ENCODE results near the gene SMIM35.

SMIM35 gene

GRCh38 chr11:118047749-118048148, 39.0 kb downstream of the SMIM35 start:
- no peak for DNase-seq
- intact Hi-C loops (cut with DNase I), result loop anchor here (5.0 kb wide), 1 partner anchor 620 kb away; no protein-coding TSS in a partner anchor

- intact Hi-C loops (cut with DNase I), result loop anchor here (5.0 kb wide), 1 partner anchor 620 kb away; no protein-coding TSS in a partner anchor
- DNase-seq, result no peak
These were observed 39.6 kb downstream of the SMIM35 start for GRCh38 chr11:118046964-118047700.

GRCh38 chr11:118046051-118046963, 40.5 kb downstream of the SMIM35 start:
- DNase-seq, result no peak
- intact Hi-C loops (cut with DNase I), result loop anchor here (5.0 kb wide), 1 partner anchor 619 kb away; no protein-coding TSS in a partner anchor

GRCh38 chr11:118045191-118045590, 41.6 kb downstream of the SMIM35 start:
- no peak for DNase-seq
- intact Hi-C loops (cut with DNase I), result loop anchor here (5.0 kb wide), 1 partner anchor 618 kb away; no protein-coding TSS in a partner anchor

GRCh38 chr11:118042796-118043195, 44.0 kb downstream of the SMIM35 start:
- intact Hi-C loops (cut with DNase I), result no loop called here
- no peak for DNase-seq

- no peak for DNase-seq
- intact Hi-C loops (cut with DNase I), result no loop called here
These were observed 44.6 kb downstream of the SMIM35 start for GRCh38 chr11:118042141-118042540.

GRCh38 chr11:118033443-118033842, 53.3 kb downstream of the SMIM35 start:
- intact Hi-C loops (cut with DNase I), result no loop called here
- no peak for DNase-seq

GRCh38 chr11:118028626-118029025, 58.1 kb downstream of the SMIM35 start:
- no peak for DNase-seq
- intact Hi-C loops (cut with DNase I), result no loop called here

GRCh38 chr11:118027694-118028093, 59.1 kb downstream of the SMIM35 start:
- intact Hi-C loops (cut with DNase I), result no loop called here
- DNase-seq, result no peak

GRCh38 chr11:118021146-118021545, 65.6 kb downstream of the SMIM35 start:
- no peak for DNase-seq
- intact Hi-C loops (cut with DNase I), result no loop called here

GRCh38 chr11:118018401-118018800, 68.4 kb downstream of the SMIM35 start:
- intact Hi-C loops (cut with DNase I), result no loop called here
- DNase-seq, result no peak

GRCh38 chr11:118017631-118018315, 69.0 kb downstream of the SMIM35 start:
- DNase-seq, result no peak
- intact Hi-C loops (cut with DNase I), result no loop called here

- intact Hi-C loops (cut with DNase I), result no loop called here
- DNase-seq, result no peak
These were observed 69.7 kb downstream of the SMIM35 start for GRCh38 chr11:118017111-118017510.

GRCh38 chr11:118016104-118016503, 70.7 kb downstream of the SMIM35 start:
- intact Hi-C loops (cut with DNase I), result no loop called here
- DNase-seq, result no peak

GRCh38 chr11:118015385-118015841, 71.3 kb downstream of the SMIM35 start:
- no peak for DNase-seq
- intact Hi-C loops (cut with DNase I), result no loop called here

GRCh38 chr11:118014022-118014421, 72.7 kb downstream of the SMIM35 start:
- intact Hi-C loops (cut with DNase I), result no loop called here

GRCh38 chr11:118012083-118012669, 74.6 kb downstream of the SMIM35 start:
- peak in 3 of 10 donors; percentile 27 to 87 (median 54) for DNase-seq
- intact Hi-C loops (cut with DNase I), result no loop called here

More at GRCh38 chr11:118014022-118014421, 72.7 kb downstream of the SMIM35 start:
- DNase-seq, result no peak

- peak in 6 of 10 donors; percentile 25 to 90 (median 38) for DNase-seq
- intact Hi-C loops (cut with DNase I), result no loop called here
These were observed 75.9 kb downstream of the SMIM35 start for GRCh38 chr11:118010738-118011461.
